Measurements from ENCODE around the gene APLP2.
A peak's percentile ranks its signal among the peaks of the same experiment; 100 is the strongest.

The APLP2 gene

GRCh38 chr11:130174642-130175041, 104.9 kb downstream of the APLP2 start:
- peaks cover 43 to 65% of the 10 kb centered on the region in 2 donors for H3K4me1 ChIP-seq (ENCODE audit: control insufficient read depth in 2 of 2, insufficient read depth in 2 of 2, low read length in 2 of 2)

GRCh38 chr11:130175898-130176297, 106.2 kb downstream of the APLP2 start:
- Histone ChIP-seq H3K36me3 (ENCODE audit: control insufficient read depth in 2 of 2, insufficient read depth in 2 of 2, low read length in 2 of 2) (peaks cover 2 to 4% of the 10 kb centered on the region in 2 donors), H3K27me3 (ENCODE audit: control insufficient read depth in 2 of 2, insufficient read depth in 2 of 2, low read length in 2 of 2) (no peaks in the 10 kb centered on the region), H3K27ac (ENCODE audit: low read depth in 2 of 2, low read length in 2 of 2) (no peak overlapping the region), H3K4me3 (ENCODE audit: low read length in 2 of 2) (no peak overlapping the region), H3K9me3 (ENCODE audit: control insufficient read depth in 2 of 2, low read length in 2 of 2) (no peaks in the 10 kb centered on the region), H3K9ac (ENCODE audit: low read depth in 1 of 2, low read length in 2 of 2) (no peak overlapping the region), H3K4me1 (ENCODE audit: control insufficient read depth in 2 of 2, insufficient read depth in 2 of 2, low read length in 2 of 2) (peaks cover 50 to 65% of the 10 kb centered on the region in 2 donors)

More at GRCh38 chr11:130174642-130175041, 104.9 kb downstream of the APLP2 start:
- H3K9me3 ChIP-seq (ENCODE audit: control insufficient read depth in 2 of 2, low read length in 2 of 2): no peaks in the 10 kb centered on the region
- peaks cover 2 to 4% of the 10 kb centered on the region in 2 donors for H3K36me3 ChIP-seq (ENCODE audit: control insufficient read depth in 2 of 2, insufficient read depth in 2 of 2, low read length in 2 of 2)
- H3K9ac ChIP-seq (ENCODE audit: low read depth in 1 of 2, low read length in 2 of 2): no peak overlapping the region
- no peak overlapping the region for H3K4me3 ChIP-seq (ENCODE audit: low read length in 2 of 2)
- H3K27me3 ChIP-seq (ENCODE audit: control insufficient read depth in 2 of 2, insufficient read depth in 2 of 2, low read length in 2 of 2): no peaks in the 10 kb centered on the region
- peak overlapping the region in 1 of 2 donors; percentile 14 for H3K27ac ChIP-seq (ENCODE audit: low read depth in 2 of 2, low read length in 2 of 2)

GRCh38 chr11:130177782-130178181, 108.1 kb downstream of the APLP2 start:
- H3K4me1 ChIP-seq (ENCODE audit: control insufficient read depth in 2 of 2, insufficient read depth in 2 of 2, low read length in 2 of 2): peaks cover 54 to 66% of the 10 kb centered on the region in 2 donors
- H3K27me3 ChIP-seq (ENCODE audit: control insufficient read depth in 2 of 2, insufficient read depth in 2 of 2, low read length in 2 of 2): no peaks in the 10 kb centered on the region
- peaks cover 2 to 4% of the 10 kb centered on the region in 2 donors for H3K36me3 ChIP-seq (ENCODE audit: control insufficient read depth in 2 of 2, insufficient read depth in 2 of 2, low read length in 2 of 2)
- H3K9me3 ChIP-seq (ENCODE audit: control insufficient read depth in 2 of 2, low read length in 2 of 2): no peaks in the 10 kb centered on the region
- H3K27ac ChIP-seq (ENCODE audit: low read depth in 2 of 2, low read length in 2 of 2): peak overlapping the region; percentile 97 to 99
- H3K4me3 ChIP-seq (ENCODE audit: low read length in 2 of 2): no peak overlapping the region
- peak overlapping the region in 1 of 2 donors; percentile 75 for H3K9ac ChIP-seq (ENCODE audit: low read depth in 1 of 2, low read length in 2 of 2)

- peak overlapping the region; percentile 97 to 99 for H3K27ac ChIP-seq (ENCODE audit: low read depth in 2 of 2, low read length in 2 of 2)
Observed at GRCh38 chr11:130178441-130179339, 109.0 kb downstream of the APLP2 start.

DNA sequence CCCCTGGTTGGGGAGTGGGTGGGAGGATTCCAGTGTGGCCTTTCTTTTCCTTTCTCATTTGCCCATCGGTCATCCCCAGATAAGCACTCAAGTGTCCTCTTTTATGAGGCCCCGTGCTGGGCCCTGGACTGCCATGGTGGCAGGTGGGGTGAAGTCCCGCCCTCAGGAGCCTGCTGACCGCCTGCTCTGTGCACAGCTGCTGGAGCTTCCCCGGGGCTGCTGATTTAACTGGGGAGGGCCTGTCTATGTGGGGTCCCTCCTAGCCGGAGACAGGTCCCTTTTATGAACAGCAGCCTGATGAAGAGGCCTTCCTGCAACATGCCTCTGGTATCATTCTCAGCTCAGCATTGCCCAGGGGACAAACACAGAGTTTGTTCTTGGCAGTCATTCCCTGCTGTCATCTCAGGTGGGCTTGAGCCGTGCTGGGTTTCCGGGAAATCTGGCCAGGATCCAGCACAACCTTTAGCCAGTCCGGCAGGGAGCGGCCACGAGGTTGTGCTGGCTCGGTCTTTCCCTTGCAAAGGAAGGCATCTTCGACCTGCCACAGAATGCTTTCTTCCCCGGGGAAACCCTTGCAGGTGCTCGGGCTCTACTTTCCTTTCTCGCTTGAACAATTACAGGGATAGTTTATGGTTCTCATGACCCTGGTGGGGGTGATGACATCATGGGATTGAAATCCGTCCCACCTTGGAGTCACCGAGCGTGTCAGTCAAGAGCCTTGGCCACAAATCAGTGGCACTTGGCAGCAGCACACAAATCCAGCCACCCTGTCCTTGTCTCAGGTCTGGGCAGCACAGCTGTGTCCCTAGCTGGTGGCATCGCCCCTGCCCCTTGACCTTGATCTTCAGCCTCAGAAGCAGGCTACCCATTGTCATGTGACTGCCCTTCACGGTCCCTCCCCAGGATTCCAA, 110.0 kb downstream of the APLP2 start:
- Histone ChIP-seq H3K9me3 (ENCODE audit: control insufficient read depth in 2 of 2, low read length in 2 of 2) (no peaks in the 10 kb centered on the region), H3K27ac (ENCODE audit: low read depth in 2 of 2, low read length in 2 of 2) (peak overlapping the region; percentile 97 to 99), H3K9ac (ENCODE audit: low read depth in 1 of 2, low read length in 2 of 2) (peak overlapping the region; percentile 61 to 75), H3K27me3 (ENCODE audit: control insufficient read depth in 2 of 2, insufficient read depth in 2 of 2, low read length in 2 of 2) (no peaks in the 10 kb centered on the region), H3K4me3 (ENCODE audit: low read length in 2 of 2) (peak overlapping the region; percentile 23 to 36), H3K4me1 (ENCODE audit: control insufficient read depth in 2 of 2, insufficient read depth in 2 of 2, low read length in 2 of 2) (peaks cover 46 to 62% of the 10 kb centered on the region in 2 donors), H3K36me3 (ENCODE audit: control insufficient read depth in 2 of 2, insufficient read depth in 2 of 2, low read length in 2 of 2) (peaks cover 0 to 1% of the 10 kb centered on the region in 2 donors)

More at GRCh38 chr11:130178441-130179339, 109.0 kb downstream of the APLP2 start:
- H3K4me1 ChIP-seq (ENCODE audit: control insufficient read depth in 2 of 2, insufficient read depth in 2 of 2, low read length in 2 of 2): peaks cover 47 to 61% of the 10 kb centered on the region in 2 donors
- peaks cover 2 to 4% of the 10 kb centered on the region in 2 donors for H3K36me3 ChIP-seq (ENCODE audit: control insufficient read depth in 2 of 2, insufficient read depth in 2 of 2, low read length in 2 of 2)
- peak overlapping the region; percentile 15 to 75 for H3K9ac ChIP-seq (ENCODE audit: low read depth in 1 of 2, low read length in 2 of 2)
- peak overlapping the region; percentile 2 to 44 for H3K4me3 ChIP-seq (ENCODE audit: low read length in 2 of 2)
- H3K9me3 ChIP-seq (ENCODE audit: control insufficient read depth in 2 of 2, low read length in 2 of 2): no peaks in the 10 kb centered on the region
- no peaks in the 10 kb centered on the region for H3K27me3 ChIP-seq (ENCODE audit: control insufficient read depth in 2 of 2, insufficient read depth in 2 of 2, low read length in 2 of 2)

GRCh38 chr11:130180491-130180890, 110.8 kb downstream of the APLP2 start:
- H3K9me3 ChIP-seq (ENCODE audit: control insufficient read depth in 2 of 2, low read length in 2 of 2): no peaks in the 10 kb centered on the region
- peak overlapping the region; percentile 74 to 75 for H3K9ac ChIP-seq (ENCODE audit: low read depth in 1 of 2, low read length in 2 of 2)
- H3K27me3 ChIP-seq (ENCODE audit: control insufficient read depth in 2 of 2, insufficient read depth in 2 of 2, low read length in 2 of 2): no peaks in the 10 kb centered on the region
- peaks cover 46 to 58% of the 10 kb centered on the region in 2 donors for H3K4me1 ChIP-seq (ENCODE audit: control insufficient read depth in 2 of 2, insufficient read depth in 2 of 2, low read length in 2 of 2)
- peak overlapping the region; percentile 97 to 99 for H3K27ac ChIP-seq (ENCODE audit: low read depth in 2 of 2, low read length in 2 of 2)
- no peaks in the 10 kb centered on the region for H3K36me3 ChIP-seq (ENCODE audit: control insufficient read depth in 2 of 2, insufficient read depth in 2 of 2, low read length in 2 of 2)
- peak overlapping the region; percentile 59 to 67 for H3K4me3 ChIP-seq (ENCODE audit: low read length in 2 of 2)

DNA sequence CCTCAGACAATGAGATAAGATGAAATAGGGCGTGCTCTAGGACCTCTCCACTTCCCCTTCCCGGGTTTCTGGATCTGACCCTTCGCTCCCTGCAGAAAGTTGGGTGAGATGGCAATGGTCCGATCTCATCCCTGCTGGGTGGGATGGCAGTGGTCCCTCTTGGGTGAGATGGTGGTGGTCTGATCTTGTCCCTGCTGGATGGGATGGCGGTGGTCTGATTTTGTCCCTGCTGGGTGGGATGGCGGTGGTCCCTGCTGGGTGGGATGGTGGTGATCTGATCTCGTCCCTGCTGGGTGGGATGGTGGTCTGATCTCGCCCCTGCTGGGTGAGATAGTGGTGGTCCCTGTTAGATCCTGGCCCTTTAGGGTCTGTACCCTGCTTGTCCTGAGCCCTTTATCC, 111.2 kb downstream of the APLP2 start:
- H3K9me3 ChIP-seq (ENCODE audit: control insufficient read depth in 2 of 2, low read length in 2 of 2): no peaks in the 10 kb centered on the region
- no peaks in the 10 kb centered on the region for H3K36me3 ChIP-seq (ENCODE audit: control insufficient read depth in 2 of 2, insufficient read depth in 2 of 2, low read length in 2 of 2)
- H3K9ac ChIP-seq (ENCODE audit: low read depth in 1 of 2, low read length in 2 of 2): peak overlapping the region; percentile 74 to 75
- no peaks in the 10 kb centered on the region for H3K27me3 ChIP-seq (ENCODE audit: control insufficient read depth in 2 of 2, insufficient read depth in 2 of 2, low read length in 2 of 2)
- peak overlapping the region; percentile 97 to 99 for H3K27ac ChIP-seq (ENCODE audit: low read depth in 2 of 2, low read length in 2 of 2)
- H3K4me1 ChIP-seq (ENCODE audit: control insufficient read depth in 2 of 2, insufficient read depth in 2 of 2, low read length in 2 of 2): peaks cover 46 to 58% of the 10 kb centered on the region in 2 donors
- H3K4me3 ChIP-seq (ENCODE audit: low read length in 2 of 2): peak overlapping the region; percentile 59 to 67

GRCh38 chr11:130181295-130182272, 111.9 kb downstream of the APLP2 start:
- peak overlapping the region; percentile 75 to 87 for H3K9ac ChIP-seq (ENCODE audit: low read depth in 1 of 2, low read length in 2 of 2)
- H3K4me1 ChIP-seq (ENCODE audit: control insufficient read depth in 2 of 2, insufficient read depth in 2 of 2, low read length in 2 of 2): peaks cover 50 to 59% of the 10 kb centered on the region in 2 donors
- H3K4me3 ChIP-seq (ENCODE audit: low read length in 2 of 2): peak overlapping the region; percentile 59 to 67
- H3K9me3 ChIP-seq (ENCODE audit: control insufficient read depth in 2 of 2, low read length in 2 of 2): no peaks in the 10 kb centered on the region
- peak overlapping the region; percentile 97 to 99 for H3K27ac ChIP-seq (ENCODE audit: low read depth in 2 of 2, low read length in 2 of 2)
- no peaks in the 10 kb centered on the region for H3K27me3 ChIP-seq (ENCODE audit: control insufficient read depth in 2 of 2, insufficient read depth in 2 of 2, low read length in 2 of 2)
- no peaks in the 10 kb centered on the region for H3K36me3 ChIP-seq (ENCODE audit: control insufficient read depth in 2 of 2, insufficient read depth in 2 of 2, low read length in 2 of 2)

All from mucosa of rectum (tissue), 2 donors.